Astrocyte (in vitro differentiated cells and primary cell): Measurements from ENCODE around the gene SIRPD.
"Not testable (repeated sequence)": the region's sequence is repeated elsewhere in the genome, so short reads cannot be mapped to it uniquely, and the experiment has no call there.

Experiments
- CTCF ChIP-seq: IDR thresholded peaks from 2 replicates; pipeline ENCODE4 v1.5.1; 2011; ENCODE audit warnings: low read depth, mild to moderate bottlenecking, inconsistent platforms, low read length, moderate library complexity; ENCODE audit not compliant: insufficient read depth
- EZH2 ChIP-seq: IDR thresholded peaks from 2 replicates; pipeline ENCODE4 v1.6.1; 2012; ENCODE audit warnings: mild to moderate bottlenecking, low read length, inconsistent platforms; ENCODE audit not compliant: insufficient read depth

- not testable (repeated sequence) for TF ChIP-seq CTCF, EZH2
These were observed 14.1 kb upstream of the SIRPD start for GRCh38 chr20:1571583-1571982.
